Measurements from ENCODE around the gene THSD8.

The THSD8 gene

GRCh38 chr19:12779162-12779993 is 22.5 kb upstream of the THSD8 start:
- DNase-seq (ENCODE audit: low read depth in 2 of 2) = no peak

GRCh38 chr19:12782174-12782423 is 19.8 kb upstream of the THSD8 start:
- no peak for DNase-seq (ENCODE audit: low read depth in 2 of 2)

GRCh38 chr19:12782424-12783290 is 19.2 kb upstream of the THSD8 start:
- peak; percentile 77 for DNase-seq (ENCODE audit: low read depth in 2 of 2)

DNA sequence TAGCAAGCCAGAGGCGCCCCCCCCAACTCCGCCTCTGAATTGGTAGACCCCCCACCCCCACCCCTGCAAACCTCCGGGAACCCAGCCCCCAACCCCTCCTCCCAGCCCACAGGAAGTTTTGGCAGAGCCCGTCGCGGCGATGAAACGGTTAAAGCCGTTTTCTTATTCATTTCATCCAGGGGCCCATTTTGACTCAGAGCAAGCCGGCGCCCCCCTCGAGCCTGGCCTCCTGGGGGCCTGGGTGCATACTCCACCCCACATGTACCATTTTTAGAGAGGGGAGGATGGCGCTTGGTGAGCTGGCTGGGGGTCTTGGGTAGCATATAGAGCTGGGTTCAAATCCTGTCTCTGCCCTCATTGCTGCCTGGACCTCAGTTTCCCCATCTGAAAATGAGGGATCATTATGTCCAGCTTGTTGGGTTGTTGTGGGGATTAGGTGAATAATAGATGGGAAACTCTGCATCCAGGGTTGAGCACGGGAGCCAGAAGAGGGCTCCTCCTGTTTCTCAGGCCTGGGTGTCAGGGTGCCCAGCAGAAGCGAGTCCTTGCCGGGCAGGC is 18.5 kb upstream of the THSD8 start:
- DNase-seq (ENCODE audit: low read depth in 2 of 2) = no peak

- no peak for DNase-seq (ENCODE audit: low read depth in 2 of 2)
Observed at GRCh38 chr19:12783849-12784393, 17.9 kb upstream of the THSD8 start.

GRCh38 chr19:12784394-12784870 is 17.4 kb upstream of the THSD8 start:
- DNase-seq (ENCODE audit: low read depth in 2 of 2) = no peak

GRCh38 chr19:12784871-12785430 is 16.9 kb upstream of the THSD8 start:
- DNase-seq (ENCODE audit: low read depth in 2 of 2) = no peak

GRCh38 chr19:12785431-12786031 is 16.3 kb upstream of the THSD8 start:
- DNase-seq (ENCODE audit: low read depth in 2 of 2) = no peak

- DNase-seq (ENCODE audit: low read depth in 2 of 2) = no peak
Observed at GRCh38 chr19:12786141-12786870, 15.6 kb upstream of the THSD8 start.

- no peak for DNase-seq (ENCODE audit: low read depth in 2 of 2)
Observed at GRCh38 chr19:12786952-12787351, 14.9 kb upstream of the THSD8 start.

DNA sequence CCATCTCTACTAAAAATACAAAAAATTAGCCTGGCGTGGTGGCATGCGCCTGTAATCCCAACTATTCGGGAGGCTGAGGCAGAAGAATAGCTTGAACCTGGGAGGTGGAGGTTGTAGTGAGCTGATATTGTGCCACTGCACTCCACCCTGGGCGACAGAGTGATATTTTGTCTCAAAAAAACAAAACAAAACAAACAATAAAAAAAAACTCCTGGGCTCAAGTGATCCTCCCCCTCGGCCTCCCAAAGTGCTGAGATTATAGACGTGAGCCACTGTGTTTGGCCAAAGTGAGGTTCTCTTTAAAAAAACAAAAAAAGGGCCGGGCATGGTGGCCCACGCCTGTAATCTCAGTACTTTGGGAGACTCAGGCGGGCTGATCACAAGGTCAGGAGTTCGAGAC is 14.4 kb upstream of the THSD8 start:
- no peak for DNase-seq (ENCODE audit: low read depth in 2 of 2)

GRCh38 chr19:12788042-12788681 is 13.7 kb upstream of the THSD8 start:
- DNase-seq (ENCODE audit: low read depth in 2 of 2) = no peak

GRCh38 chr19:12788682-12789097 is 13.2 kb upstream of the THSD8 start:
- DNase-seq (ENCODE audit: low read depth in 2 of 2) = peak in 1 of 2 donors; percentile 32

DNA sequence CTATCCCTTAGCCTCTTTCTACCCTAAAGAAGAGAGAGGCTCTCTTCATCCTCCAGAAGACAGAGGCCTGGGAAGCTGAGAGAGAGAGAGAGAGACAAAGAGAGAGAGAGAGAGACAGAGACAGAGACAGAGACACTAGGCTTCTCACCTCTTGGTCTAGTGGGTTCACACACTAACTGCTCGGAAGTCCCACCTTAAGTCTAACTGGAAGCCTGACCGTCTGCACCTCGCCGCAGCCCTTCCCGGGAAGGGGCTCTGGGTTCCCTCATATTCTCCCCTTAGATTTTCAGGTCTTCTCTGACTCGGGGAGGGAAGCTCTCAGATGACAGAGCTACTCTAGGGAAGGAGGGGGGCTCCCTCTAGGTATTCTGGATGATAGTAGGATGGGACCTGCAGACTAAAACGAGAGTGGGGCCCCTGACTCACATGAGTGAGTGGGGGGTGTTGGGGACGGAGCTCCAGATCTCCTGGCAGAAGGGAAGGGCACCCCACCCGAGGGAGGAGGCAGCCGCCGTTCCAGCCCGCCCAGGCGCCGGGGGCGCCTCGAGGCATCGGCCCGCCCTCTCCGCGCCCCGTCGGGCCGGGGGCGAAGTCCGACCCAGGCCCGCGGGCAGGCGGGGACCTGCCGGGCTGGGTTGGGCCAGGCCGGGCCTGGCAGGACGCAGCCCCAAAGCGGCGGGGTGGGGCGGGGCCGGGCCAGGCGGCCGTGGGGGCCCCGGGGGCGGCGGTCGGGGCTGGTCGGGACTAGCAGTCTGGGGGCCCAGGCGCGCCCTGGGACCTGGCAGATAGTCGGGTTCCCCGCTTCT is 12.6 kb upstream of the THSD8 start:
- DNase-seq (ENCODE audit: low read depth in 2 of 2) = no peak

GRCh38 chr19:12789904-12790619 is 11.8 kb upstream of the THSD8 start:
- DNase-seq (ENCODE audit: low read depth in 2 of 2) = peak; percentile 62 to 86

GRCh38 chr19:12790628-12791344 is 11.1 kb upstream of the THSD8 start:
- DNase-seq (ENCODE audit: low read depth in 2 of 2) = no peak

GRCh38 chr19:12791345-12792050 is 10.4 kb upstream of the THSD8 start, which contains the start of gene JUNB:
TSS of gene JUNB (plus strand) at chr19:12791486. CDS start at chr19:12791772, 286 bp downstream.
- peak; percentile 91 to 97 for DNase-seq (ENCODE audit: low read depth in 2 of 2)
